NCI-H1694 treated with DMSO at 0.1 percent for 48 hours (cell line): ENCODE data around the gene HS3ST5.

Experiments used
- DNase-seq: peaks from one replicate; lab custom pipeline; 2025; lab: John Stamatoyannopoulos, UW

Gene HS3ST5, protein sequence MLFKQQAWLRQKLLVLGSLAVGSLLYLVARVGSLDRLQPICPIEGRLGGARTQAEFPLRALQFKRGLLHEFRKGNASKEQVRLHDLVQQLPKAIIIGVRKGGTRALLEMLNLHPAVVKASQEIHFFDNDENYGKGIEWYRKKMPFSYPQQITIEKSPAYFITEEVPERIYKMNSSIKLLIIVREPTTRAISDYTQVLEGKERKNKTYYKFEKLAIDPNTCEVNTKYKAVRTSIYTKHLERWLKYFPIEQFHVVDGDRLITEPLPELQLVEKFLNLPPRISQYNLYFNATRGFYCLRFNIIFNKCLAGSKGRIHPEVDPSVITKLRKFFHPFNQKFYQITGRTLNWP

DNA sequence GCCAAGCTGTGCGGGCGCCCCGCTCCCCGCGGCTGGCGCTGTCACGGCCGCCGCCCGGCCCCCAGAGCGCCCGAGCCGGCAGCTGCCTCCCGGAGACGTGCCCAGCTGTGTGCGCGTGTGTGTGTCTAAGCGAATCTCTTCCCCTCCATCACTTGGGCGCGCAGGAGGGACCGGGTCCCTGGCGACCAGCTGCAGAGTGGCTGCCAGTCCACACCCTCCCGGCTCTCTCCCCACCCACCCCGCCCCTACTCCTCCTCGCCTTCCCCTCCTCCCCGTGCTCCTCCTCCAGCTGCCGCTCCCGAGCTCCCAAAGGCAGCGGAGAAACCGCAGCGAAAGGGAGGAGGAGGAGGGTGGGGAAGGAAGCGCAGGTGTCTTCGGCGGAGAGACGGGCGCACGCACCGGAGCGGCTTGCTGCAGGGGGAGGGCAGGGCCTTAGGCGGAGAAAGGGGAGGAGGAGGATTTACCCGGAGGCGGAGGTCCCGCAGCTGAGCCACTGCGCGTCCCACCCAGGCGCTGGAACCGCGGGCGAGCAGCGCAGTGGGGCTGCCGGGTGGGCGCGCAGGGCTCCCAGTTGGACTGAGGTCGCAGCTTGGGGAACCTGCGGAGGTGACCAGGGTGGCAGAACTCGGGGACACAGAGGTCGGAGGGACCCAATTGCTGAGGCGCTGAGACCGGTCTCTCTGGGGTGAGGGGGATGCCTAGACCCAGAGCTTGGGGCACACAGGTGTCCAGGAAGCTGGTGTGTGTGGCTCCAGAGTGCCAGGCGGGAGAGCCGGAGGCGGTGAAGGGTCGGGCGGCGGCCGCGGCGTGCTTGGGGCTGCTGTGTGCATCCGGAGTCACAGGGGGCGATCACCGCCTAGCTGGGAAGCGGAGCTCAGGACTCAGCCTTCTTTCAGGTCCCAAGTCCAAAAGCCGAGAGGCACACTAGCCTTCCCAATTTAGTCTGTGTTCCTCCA, at the start of gene HS3ST5:
Gene HS3ST5, minus strand, starts transcription at position 198 of the 956 bp plus-strand sequence. CDS start 280,178 bp downstream, outside the sequence.
- DNase-seq: peak; percentile 53

DNA sequence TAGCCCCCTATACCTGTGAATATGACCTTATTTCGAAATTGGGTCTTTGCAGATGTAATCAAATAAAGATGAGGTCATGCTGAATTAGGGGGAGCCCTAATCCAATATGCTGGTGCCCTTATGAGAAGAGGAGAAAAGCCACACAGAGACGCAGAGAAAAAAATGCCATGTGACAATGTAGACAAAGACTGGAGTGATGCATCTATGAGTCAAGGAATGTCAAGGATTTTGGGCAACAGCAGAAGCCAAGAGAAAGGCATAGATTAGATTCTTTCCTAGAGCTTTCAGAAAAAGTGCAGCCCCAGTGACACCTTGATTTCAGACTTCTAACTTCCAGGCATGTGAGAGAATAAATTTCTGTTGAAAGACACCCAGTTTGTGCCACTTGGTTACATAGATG, 47.4 kb upstream of the HS3ST5 start:
- DNase-seq: no peak

DNA sequence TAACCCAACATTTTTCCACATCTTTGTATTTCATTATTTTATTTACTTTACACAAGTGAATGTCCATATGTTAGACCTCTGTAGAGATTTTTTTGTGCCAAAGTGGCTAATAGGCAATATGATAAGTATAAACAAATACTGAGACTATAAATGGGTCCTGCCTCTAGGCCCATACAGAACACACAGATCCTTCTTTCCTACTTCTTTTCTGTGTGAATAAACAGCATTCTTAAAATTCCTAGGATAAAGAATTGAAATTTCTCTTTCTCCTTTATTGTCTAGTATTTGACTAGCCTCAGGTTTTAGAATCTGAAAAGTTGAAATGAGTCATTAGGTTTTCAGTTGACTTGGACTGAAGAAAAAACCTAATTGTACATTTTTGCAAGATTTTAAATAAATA, 46.3 kb upstream of the HS3ST5 start:
- no peak for DNase-seq

DNA sequence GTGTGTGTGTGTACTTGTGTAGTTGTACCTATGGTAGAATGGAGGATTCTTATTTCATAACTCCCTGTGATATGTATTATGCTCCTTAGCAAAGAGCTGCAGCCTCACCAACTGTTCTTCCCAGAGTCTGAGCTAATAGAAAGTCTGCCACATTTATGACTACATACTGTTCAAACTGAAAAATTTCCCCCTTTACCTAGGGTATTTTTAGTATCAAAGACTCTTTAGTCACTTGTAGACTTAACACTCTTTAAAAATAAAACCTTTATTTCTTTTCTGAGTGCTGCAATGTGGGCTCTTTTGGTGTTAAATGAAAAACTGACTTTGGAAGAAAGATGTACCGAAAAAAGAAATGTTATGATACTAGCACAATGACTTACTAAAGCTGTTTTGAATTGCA, 39.6 kb upstream of the HS3ST5 start:
- no peak for DNase-seq

DNA sequence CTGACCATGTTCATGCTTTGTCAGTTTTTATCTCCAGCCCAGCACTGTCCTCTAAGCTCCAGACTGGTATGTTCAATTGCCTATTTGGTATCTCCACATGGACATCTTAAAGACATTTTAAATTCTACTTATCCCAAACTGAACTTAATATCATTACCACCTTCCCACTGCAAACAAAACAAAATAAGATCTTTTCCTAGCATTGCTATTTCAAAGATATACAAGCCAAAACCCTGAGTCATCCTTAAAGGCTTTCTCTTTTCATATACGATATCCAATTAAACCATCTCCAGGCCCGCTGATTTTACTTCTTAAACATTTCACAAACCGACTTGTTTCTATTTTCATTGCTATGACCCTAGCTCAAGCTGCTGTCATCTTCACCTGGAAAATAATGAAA, 35.1 kb upstream of the HS3ST5 start:
- no peak for DNase-seq

DNA sequence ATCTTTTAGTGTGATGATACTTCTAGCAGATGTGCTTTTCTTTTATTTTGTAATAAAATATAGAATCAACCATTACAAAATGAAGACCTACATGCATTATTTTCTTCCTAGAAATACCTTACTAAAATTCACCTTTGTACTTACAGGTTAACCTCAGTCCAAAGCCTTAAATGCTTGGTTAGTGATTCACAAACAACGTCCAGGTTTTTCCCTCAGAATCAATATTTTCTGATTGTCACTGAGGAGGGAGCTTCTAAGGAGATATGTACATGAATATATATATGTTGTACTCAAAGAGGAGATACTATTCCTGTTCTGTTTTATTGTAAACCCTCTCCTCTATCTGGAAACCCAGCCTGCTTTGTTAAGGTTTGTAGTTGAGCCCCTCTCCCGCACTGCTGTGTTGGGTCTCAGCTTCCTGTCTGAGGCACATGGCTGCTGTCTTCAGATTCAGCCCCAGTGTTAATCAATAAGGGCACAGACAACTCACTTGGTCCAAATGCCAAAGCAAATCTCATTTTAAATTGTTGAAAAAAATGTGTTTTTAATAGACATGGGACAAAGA, 33.9 kb upstream of the HS3ST5 start:
- no peak for DNase-seq

DNA sequence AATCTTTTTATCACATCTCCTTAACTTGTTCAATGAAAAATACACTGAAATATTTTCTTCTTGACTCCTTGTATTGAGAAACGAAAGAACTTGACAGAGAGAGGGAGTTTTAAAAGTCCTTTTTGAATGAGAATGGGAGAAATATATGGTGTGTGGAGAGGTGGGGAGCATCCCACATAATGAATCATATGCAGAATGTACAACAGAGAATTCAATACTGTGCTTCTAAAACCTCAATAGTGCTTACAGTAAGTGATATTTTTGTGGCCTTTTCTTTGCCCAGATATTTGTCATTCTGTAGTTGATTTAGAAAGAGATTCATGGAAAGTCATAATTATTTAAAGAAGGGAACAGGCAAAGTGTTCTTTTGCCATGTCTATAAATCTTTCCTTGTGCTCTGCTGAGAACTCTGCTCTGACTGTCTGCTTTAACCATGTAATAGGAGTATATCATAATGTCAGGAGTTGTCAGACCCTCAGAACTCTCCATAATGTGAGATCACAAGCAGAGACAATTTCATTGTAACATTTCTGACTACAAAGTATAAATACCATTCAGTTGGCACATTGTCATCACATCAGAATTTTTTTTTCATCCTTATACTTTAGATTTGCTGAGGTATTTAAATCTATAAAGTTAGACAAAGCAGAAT, 32.8 kb upstream of the HS3ST5 start:
- no peak for DNase-seq

DNA sequence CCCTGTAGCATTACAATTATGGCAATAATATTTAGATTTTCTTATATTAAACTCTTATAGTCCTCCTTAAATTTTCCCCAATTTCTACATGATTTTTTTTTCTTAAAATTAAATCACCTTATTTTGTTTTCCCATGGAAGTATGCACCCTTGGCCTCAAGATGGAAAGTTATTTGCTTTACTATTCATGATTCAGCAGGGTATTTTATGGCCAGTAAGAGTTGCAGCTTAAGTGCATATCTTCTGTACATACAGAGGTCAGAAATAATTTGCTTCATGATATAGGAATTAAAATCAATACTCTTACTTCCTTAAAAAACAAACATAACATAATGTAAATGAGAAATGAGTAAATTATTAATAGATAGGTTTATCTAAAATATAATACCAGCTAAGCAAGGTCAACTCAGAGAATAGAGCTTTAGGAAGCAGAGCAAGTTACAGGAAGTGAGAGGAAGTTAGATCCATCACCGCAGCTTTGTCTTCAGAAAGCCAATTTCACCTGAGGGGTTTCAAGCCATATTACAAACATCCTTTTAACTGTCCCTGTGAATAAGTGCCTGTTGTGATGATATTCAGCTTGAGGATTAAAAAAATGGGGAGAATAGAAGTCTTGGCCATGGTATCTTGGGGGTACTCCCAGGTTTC, 24.6 kb upstream of the HS3ST5 start:
- DNase-seq: no peak

DNA sequence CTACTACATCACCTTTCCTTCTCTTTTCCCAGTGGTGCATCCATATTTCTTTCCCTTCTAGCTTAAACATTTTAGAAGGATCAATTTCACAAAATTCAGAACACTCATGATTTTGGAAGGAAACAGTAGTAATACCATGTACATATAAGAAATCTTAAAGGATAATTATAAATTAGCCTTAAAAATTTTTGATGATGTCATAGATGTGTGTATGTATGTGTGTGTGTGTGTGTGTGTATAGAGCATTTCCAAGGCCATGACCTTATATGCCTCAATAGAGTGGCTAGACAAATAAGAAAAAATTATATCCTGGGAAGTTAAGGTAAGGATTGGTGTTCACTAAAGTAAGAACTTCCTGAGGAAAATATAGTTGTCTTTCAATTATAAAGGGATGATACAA, 24.1 kb upstream of the HS3ST5 start:
- DNase-seq: no peak

DNA sequence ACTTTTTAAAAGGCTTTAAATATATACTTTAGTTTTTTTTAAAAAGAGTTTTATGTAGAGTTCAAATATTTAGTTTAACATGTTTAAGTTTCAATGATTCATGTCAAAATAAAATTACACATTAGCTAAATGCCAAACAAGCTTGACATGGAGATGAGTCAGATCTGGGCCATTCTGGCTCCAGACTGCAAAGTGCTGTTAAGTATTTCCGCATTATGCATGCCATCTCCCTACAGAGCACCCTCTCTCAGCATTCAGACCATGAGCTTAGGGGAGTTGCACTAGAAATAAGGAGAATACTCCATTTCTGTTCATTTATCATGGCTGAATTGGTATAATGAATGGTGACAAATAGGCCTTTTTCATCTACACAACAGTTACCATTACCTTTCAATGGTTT, 21.5 kb upstream of the HS3ST5 start:
- no peak for DNase-seq

DNA sequence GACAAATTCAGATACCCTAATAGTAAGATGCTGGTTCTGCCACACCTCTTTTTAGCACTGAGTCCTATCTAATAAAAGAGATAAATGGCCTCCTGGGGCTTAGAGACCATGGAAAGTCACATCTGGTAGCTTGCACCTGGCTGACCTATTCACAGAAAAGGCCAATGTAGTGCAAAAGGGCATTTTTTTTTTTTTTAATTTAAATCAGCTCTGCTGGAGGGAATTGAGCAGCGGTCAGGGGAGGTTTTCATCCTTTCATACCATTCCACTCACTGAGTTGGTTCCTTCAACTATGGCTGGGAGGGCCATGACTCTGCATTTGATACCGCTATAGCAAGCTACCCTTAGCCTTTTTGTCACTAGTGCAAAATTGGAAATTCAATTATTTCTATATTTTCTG, 20.1 kb upstream of the HS3ST5 start:
- no peak for DNase-seq

DNA sequence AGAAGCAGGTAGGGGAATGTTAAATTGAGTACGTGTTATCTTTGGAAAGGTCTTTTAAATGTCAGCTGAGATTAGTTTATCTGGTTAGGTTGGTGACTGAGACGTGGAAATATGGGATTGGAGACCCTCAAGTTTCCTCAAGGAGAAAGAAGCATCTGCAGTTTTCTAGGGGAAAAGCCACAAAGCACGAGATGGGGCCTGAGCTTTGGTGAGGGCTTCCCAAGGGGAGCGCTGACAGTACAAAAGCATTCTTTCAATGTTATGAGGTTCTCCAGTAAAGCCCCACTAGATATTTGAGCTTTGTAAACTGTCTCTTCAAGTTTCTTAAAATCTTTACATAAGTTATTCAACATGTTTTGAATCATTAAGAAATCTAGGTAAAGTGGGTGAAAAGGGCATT, 19.6 kb upstream of the HS3ST5 start:
- no peak for DNase-seq

DNA sequence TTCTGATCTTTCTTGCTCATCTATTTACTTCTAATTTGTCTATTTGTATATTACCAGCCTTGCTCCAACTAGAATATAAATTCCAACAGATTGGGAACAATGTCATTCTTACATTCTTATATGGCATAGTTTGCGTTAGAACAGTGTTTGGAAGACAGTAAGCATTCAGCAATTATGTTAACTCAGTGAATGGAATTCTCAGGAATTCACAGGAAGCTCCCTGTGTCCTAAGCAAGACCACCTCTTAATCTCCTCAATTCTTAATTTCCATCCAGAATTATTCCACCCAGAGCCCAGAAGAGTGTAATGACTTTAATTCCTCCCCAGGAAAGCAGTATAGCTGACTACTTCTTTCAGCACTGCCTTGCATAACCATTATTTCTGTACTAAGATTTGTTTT, 18.2 kb upstream of the HS3ST5 start:
- DNase-seq: no peak

DNA sequence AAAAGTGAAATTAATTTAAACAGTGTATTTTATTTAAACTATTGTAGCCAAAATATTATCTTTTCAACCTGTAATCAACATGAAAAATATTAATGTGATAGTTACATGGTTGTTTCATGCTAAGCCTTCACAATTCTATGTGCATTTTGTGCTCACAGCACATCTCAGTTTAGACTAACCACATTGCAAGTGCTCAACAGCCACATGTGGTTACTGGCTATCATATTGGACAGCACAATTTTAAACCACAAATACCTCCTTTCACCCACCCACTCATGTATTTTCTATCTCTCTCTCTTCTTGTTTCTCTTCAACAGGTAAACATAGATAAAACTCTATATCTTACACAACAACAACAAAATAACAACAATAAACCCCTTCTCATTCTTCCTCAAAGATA, 12.5 kb upstream of the HS3ST5 start:
- no peak for DNase-seq

DNA sequence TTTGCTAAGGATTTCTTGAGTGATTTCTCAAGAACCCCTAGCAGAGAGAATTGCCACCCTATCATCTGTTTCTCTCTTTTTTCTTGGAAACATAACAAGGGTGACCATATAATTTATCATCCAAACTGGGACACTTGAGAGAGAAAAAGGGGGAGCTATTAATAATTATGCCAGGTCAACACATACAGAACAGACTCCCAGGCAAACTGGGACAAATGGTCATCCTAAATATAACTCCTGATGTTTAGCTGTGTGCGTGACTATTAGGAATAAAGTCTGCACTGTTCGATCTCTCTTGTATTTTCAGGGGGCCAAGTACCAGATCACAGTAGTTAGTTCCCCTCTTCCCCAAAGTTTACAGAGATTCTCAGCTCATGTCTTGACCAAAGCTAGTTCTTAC, 11.7 kb upstream of the HS3ST5 start:
- no peak for DNase-seq

DNA sequence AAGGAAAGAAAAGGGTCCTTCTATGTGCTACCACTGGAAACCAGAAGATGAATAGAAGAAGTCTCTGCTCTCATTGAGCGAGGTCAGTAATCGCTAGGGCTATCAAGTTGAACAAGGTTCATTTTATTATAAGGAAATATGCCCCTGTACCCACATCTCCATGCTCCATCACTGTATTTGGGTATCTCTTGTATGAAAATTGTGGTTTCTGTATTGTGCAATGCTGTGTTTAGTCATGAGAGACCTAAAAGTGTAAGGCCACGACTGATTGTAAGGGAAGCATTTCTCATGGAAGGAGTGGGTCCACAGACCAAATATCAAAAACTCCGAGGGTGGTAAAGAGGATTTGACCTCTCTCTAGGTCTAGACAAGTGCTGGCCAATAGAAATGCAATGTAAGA, 3.6 kb upstream of the HS3ST5 start:
- DNase-seq: no peak

DNA sequence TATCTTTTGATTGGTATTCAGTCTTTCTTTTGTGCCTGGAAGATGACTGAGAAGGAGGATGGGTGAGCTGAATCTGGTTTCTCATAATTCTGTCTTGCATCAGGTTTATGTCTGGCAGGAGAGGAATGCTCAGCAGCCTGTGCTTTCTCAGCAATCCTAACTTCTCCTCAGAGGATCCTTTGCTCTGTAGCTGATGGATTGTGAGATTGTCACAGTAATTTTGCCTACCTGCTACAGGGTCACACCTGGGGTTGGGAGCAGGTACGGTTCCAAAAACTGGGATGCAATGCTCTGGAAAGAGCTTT, 2.1 kb upstream of the HS3ST5 start:
- no peak for DNase-seq

DNA sequence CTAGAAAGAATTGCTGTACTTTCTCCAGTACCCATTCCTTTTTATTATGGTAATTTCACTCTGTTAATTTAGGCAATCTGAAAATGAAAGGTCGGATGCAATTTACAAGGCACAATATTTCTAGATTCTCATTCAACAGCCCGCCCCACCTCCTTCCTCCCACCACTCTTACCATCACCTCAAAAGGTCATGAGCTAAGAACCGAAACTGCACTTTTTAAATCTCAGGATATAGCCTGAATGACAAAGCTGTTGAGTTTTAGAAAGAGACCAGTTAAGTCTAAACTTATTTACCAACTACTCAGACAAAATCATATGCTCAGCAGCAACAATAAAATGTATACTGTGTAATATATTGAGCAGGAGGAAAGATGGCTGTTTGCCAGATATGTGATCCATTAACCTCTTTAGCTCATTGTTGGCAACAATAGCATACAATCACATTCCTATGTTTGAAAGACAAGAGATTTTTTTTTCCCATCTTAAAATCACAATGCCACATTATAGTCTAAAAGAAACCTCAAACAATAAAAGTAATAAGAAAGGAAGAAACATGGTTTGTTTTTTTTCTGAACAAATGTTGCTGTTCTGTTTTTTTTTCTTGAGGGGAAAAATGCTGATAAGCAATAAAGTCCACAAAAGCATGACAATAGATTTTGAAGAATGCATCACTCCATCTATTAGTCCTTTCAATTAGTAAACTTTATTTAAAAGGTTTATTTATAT, 1.6 kb upstream of the HS3ST5 start:
- no peak for DNase-seq

DNA sequence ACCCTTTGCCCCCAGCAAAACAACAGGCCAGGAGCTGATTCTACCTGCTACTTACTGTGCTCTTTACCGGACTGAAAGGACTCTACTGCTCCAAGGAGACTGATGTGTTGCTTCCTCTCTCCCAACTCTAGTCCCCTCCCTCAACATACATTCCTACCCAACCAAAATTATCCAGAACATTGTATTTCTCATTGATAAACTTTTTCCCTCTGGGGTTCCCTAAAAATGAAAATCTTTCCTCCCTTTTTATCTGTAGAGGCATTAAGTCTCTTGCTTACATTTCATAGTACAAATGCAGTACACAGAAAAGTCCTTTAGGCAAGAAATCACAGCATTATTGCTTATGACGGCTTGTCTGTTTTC, 940 bp upstream of the HS3ST5 start:
- no peak for DNase-seq

DNA sequence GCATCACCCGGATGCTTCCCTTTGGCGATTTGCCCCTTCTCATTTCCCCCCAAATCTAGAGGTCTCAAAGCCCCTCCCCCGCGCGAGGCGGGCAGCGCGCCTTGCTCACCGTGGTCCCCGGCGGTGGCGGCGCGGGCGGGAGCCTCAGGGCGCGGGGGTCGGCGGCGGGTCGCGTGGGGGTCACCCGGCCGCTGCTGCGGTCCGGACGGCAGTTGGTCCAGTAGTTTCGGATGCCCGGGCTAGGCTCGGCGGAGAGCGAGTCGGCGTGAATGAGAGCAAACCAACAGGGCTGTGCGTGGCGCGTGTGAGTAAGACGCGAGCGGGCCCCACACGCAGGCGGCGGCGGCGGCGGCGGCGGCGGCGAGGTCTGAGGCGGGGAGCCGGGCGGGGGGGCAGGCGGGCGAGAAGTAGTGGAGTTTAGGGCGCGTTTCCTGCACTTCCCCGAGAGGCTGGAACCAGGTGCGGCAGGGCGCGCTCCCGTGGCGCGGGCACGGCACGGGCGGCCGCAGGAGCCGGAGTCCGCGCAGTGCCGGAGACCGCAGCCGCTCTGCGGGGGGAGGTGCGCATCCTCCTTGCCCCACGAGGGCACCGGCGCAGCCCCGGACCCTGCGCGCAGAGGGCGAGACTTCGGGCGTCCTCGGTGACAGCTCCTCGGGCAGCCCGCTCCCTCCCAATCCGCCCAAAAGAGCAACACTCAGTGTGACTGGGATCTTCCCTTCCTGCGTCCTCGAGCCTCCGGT, 567 bp downstream of the HS3ST5 start:
- no peak for DNase-seq

DNA sequence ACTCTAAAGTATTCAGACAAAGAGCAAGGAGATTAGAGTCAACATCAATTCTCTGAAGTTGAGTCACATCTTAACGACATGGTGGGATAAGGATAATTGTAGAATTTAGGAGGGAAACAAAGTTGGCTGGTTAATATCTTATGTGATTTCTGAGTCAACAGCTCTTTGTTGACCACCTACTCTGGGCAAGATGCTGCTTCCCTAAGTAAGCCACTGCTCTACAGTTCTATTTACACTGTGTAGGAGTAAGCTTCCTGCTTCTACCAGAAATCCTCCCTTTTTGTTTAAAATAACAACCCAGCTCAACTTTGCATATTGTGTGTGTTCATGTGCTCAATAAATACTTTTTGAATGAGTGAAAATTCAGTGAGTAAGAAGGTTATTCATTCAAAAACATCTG, 3.1 kb downstream of the HS3ST5 start:
- DNase-seq: no peak
